Smooth muscle cell of the coronary artery (primary cell): Measurements from ENCODE around the gene SIN3A. TPM values are rescaled to one million over a fixed set of nuclear protein-coding genes. Genes with fewer than 3 reads are reported as not detected.

Source experiments
- total RNA-seq: library from RNA; depleted of rRNA; stranded (reverse); fragments of >200 nt; gene quantifications from 2 replicates; pipeline ENCODE4 v1.2.3, GENCODE V29; 2014; ENCODE audit warnings: low replicate concordance

Gene SIN3A
- 17.3 and 45.0 TPM in 2 replicates for total RNA-seq

DNA sequence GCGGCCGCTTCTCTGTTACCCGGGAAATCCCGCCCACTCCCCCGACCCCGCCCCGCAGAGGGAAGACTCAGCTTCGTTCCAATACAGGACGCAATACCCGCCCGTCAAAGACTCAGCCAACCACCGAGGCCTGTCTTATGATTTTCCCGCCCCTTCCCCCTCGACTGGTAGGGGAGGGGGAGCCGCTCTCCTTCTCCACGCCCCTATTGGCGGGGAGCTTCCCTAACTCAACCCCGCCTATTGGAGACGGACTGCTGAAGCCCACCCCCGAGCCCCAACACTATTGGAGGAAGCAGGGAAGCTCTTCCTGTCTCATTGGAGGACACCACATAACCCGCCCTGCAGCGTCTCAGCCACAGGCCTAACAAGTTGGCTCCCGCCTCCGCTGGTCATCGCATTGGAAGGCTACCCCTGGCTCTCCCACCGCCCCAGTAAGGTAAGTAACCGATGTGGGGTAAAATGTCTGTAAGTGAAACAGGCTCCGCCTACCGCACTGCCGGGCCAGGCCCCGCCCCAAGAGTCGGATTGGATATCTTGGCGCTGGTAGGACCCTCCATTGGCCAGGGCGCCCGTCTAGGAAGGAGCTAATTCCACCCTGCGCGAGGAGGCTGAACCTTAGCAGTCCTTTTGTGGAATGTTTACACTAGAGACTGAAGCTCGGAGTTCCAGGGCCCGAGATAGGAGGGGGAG lies at the start of gene SIN3A:
SIN3A (minus strand) TSS at position 17 of the 690 bp plus-strand sequence. CDS start 21,315 bp downstream, outside the sequence.

DNA sequence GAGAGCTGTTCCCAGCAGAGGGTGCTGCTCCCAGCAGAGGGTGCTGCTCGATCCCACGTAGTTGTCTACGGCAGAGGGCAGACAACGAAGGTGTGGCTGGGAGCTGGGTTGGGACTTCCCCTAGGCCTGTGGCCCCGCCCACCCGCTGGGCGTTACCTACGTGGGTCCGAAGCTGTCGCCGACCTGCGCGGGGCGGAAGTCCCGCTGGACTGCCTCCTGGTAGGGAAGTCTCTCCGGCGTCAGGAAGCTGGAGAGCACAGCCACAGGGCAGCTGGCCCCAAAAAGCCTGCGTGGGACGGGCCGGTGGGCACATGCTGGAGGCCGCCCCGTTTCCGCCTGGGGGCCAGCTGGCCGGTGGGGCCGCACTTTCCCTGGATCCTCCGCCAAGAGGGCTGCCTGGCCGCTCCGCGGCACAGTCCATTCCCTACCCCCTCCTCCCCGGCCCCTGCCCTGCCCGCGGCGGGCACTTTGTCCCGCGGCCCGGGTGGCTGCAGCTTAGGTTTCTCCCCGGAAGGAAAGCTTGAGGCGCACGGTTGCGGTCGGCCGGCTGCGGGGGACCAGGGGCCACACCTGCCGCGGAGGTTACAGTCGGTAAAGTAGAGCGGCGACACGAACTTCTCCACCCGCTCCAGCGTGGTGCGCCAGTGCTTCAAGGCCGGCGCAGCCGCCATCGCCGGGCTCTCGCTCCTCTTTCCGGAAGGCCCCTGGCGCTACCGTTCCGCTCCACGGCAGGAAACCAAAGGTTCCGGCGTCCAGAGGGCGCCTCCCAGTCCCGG lies 83.4 kb downstream of the SIN3A start, which contains the start of gene MAN2C1:
MAN2C1 (minus strand) TSS at position 695 of the 776 bp plus-strand sequence; CDS start at position 671, 24 bp downstream.

DNA sequence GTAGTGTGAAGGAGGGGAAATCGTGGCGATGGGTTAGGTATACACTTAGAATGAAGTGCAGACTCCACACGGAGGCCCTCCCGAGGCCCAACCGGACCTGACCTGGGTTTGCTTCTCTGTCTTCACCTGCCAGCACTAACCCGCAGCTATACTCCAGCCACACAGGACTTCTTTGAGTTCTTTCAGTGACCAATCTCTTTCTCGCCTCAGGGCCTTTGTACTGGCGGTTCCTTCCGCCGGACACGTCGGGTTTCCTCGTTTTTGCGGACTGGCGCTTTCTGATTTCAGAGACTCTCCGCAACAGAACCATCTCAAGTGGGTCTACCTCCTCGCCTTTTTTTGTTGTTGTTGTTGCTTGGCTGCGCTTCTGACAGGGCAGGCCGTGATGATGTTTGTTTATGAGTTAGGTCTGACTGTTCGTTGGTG lies 104.7 kb downstream of the SIN3A start, which contains the start of gene NEIL1:
NEIL1 (plus strand) TSS at position 244 of the 426 bp plus-strand sequence. CDS start 1,867 bp downstream, outside the sequence.

DNA sequence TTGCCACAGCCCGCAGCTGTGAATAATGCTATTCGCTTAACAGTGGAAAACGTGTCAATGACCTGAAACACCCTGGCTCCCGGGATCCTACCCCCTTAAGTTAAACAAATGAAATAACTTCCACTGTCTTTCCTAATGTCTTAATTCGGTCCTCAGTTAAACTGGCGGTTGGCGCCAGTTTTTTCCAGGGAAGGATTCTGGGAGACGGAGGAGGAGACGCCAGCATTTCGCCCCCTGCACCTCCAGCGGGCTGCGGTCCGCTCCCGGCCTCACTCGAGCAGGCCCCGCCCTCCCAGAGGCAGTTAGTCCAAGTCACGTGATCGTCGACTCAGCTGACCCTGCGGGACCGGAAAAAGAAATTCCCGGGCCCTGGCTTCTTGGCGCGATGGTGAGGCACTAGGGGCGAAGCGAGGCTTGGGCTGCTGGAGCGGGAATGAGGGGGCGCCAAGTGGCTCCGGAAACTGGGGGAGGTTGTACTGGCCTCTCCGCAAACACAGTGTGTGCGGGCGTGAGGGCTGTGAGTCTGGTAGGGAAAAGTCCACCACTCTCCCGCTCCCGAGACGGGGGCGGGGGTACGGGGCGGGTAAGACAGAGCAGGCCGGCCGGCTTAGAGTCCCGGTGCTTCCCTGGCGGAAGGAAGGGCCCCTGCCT lies 115.7 kb downstream of the SIN3A start, which contains the start of gene COMMD4:
COMMD4 (plus strand) TSS at position 359 of the 651 bp plus-strand sequence; CDS start at position 386, 27 bp downstream.

Other genes with a start within 250 kb of the SIN3A start
- 0.94 and 2.3 TPM in 2 replicates for gene C15orf39, start 249.8 kb downstream of the SIN3A start, total RNA-seq
- gene GOLGA6C, start 193.4 kb downstream of the SIN3A start, total RNA-seq: 0.08 TPM in 1 of 2 replicates, not detected in the other
- gene GOLGA6D, start 168.9 kb downstream of the SIN3A start, total RNA-seq: not detected in 2 replicates
- gene COMMD4, start 115.6 kb downstream of the SIN3A start, total RNA-seq: 26.2 and 95.3 TPM in 2 replicates
- 2.8 and 8.8 TPM in 2 replicates for gene NEIL1, start 104.7 kb downstream of the SIN3A start, total RNA-seq
- 77.7 and 81.8 TPM in 2 replicates for gene MAN2C1, start 83.1 kb downstream of the SIN3A start, total RNA-seq
- 11.6 and 21.7 TPM in 2 replicates for gene PTPN9, start 127.6 kb upstream of the SIN3A start, total RNA-seq
- 21.7 and 27.1 TPM in 2 replicates for gene SNUPN, start 174.0 kb upstream of the SIN3A start, total RNA-seq
- 63.3 and 110 TPM in 2 replicates for gene IMP3, start 188.5 kb upstream of the SIN3A start, total RNA-seq
- 11.1 and 23.4 TPM in 2 replicates for gene SNX33, start 196.2 kb upstream of the SIN3A start, total RNA-seq